ENCODE measurements around the gene CTDSPL. TPM values are rescaled to one million over a fixed set of nuclear protein-coding genes. Genes with fewer than 3 reads are reported as not detected.

Gene CTDSPL
- total RNA-seq, 1 experiment from 2014 or later = 6.1 TPM

DNA sequence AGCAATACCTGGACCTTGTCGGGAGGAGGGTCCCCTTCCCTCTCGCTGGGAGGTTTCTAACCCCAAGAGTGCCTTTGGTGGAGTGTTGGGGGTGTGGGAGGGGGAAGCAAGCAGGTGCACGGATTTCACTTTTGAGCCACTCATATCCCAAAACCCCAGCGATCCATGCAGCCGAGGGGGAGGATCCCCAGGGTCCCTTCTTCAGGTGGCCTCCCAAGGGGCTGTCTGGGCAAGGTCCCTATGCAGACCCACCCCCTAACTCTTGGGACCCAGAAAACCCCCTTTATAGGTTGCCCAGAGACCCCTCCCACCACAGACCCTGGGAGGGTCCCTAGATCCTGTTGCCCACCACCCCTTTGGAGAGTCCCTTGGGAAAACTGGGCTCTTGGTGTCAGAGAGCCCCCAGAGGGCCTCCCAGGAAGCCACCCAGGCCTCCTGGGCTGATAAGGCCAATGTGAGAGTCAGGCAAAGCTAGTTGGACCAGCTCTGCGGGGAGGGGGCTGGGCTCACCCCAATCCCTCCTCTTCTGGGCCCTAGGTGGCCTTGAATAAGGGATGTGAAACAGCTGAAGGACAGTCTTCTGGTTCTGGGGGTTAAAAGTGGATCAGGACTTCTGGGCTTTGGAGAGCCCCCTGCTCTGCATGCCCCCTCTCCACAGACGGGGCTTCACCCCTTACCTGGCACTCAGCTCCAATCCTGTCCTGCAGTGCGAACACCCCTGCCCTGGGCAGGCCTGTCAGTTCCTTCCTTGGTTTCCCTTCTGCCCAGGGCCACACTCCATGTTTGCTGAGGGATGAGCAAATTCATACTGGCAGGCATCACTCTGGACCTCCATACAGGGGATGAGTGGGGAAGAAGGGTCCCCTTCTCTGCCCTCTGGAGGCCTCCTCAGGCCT is 168.7 kb downstream of the CTDSPL start:
- ATAC-seq (peak; percentile 7), DNase-seq (no peak)
- H3K36me3 ChIP-seq (ENCODE audit: low read depth, low read length) = no peaks in the 10 kb centered on the region
- H4K20me1 ChIP-seq (ENCODE audit: low read length) = no peaks in the 10 kb centered on the region
- POLR2A ChIA-PET (ENCODE audit: unreplicated experiment) = no interaction called here
- no peak overlapping the region for H3K4me3 ChIP-seq (ENCODE audit: low read length)
- H3K4me1 ChIP-seq (ENCODE audit: insufficient read depth, low read length) = peaks cover 38% of the 10 kb centered on the region
- intact Hi-C loops (cut with micrococcal nuclease) = no loop called here
- TF ChIP-seq EZH2 (IDR thresholded peaks at IDR 0.05; ENCODE audit: low read length, unreplicated experiment) = no peak
- TF ChIP-seq, protein P1, sequence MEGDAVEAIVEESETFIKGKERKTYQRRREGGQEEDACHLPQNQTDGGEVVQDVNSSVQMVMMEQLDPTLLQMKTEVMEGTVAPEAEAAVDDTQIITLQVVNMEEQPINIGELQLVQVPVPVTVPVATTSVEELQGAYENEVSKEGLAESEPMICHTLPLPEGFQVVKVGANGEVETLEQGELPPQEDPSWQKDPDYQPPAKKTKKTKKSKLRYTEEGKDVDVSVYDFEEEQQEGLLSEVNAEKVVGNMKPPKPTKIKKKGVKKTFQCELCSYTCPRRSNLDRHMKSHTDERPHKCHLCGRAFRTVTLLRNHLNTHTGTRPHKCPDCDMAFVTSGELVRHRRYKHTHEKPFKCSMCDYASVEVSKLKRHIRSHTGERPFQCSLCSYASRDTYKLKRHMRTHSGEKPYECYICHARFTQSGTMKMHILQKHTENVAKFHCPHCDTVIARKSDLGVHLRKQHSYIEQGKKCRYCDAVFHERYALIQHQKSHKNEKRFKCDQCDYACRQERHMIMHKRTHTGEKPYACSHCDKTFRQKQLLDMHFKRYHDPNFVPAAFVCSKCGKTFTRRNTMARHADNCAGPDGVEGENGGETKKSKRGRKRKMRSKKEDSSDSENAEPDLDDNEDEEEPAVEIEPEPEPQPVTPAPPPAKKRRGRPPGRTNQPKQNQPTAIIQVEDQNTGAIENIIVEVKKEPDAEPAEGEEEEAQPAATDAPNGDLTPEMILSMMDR (conservative IDR thresholded peaks at IDR 0.05; ENCODE audit: low read depth, low read length) = no peak
- TF ChIP-seq EZH2phosphoT487 (IDR thresholded peaks at IDR 0.05; ENCODE audit: borderline replicate concordance, low read length) = no peak
- no peaks in the 10 kb centered on the region for H3F3A ChIP-seq (ENCODE audit: low read length, unreplicated experiment)
- no peaks in the 10 kb centered on the region for H3K9me2 ChIP-seq (replicated peaks; ENCODE audit: low read length)
- BruUV-seq (replicated peaks) = no TSS peak
- H3K27ac ChIP-seq (ENCODE audit: low read length) = peak overlapping the region; percentile 89
- CTCF ChIA-PET = no interaction called here
- H3K4me2 ChIP-seq (ENCODE audit: low read length) = peak overlapping the region; percentile 78
- no peak overlapping the region; the same call in 1 of the 2 replicates for H3K9ac ChIP-seq (ENCODE audit: low read length)
- H3K27me3 ChIP-seq (ENCODE audit: low read length) = no peaks in the 10 kb centered on the region
- H2AFZ ChIP-seq (ENCODE audit: low read length) = peak overlapping the region; percentile 79
- no peaks in the 10 kb centered on the region for H3K79me2 ChIP-seq (ENCODE audit: low read length)
- no peaks in the 10 kb centered on the region for H3K9me3 ChIP-seq (ENCODE audit: low read length)

DNA sequence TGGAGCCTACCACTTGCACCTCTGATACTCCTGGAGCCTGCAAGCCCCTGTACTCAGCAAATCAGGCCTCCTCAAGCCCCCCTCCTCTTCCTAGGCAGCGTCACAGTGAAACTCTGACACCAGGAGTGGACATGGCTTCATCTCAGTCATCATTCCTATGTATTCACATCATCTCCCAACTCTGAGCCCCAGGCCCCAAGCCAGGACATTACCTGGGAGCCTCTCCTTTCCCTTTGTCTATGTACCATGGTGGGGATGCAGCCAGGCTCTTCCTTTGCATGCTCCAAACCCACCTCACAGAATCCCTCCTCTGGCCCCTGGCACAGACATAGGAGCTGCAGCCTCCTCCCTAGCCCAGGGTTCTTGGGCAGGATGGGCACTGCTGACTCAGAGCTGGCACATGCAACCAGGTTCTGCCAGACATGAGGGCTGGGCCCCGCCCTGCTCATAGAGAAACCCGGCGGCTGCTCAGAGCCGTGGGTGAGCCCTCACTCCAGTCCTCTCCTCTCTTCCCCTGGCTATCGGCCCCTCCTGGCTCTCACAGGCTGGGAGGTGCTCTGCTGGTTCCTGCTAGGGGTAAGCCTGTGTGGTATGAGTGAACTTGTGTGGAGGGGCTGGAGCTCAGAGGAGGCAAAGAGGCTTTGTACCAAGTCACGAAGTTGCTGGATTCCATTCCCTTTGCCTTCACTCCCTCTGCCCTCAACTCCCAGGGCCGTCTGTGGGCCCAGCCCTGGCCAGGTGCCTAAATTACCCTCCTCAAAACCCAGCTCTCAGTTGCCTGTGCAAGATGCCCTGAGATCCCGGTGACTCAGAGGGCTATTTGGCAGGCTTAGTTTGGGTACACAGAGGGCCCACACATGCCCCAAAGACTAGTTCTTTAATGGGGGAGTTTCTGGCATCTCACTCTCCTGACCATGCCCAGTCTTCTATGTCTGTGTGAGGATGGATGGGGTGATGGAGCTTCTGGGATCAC is 169.6 kb downstream of the CTDSPL start:
- BruUV-seq (replicated peaks) = TSS peak; percentile 65
- Histone ChIP-seq H3K27me3 (ENCODE audit: low read length) (no peaks in the 10 kb centered on the region), H3K9me3 (ENCODE audit: low read length) (no peaks in the 10 kb centered on the region), H3K79me2 (ENCODE audit: low read length) (no peaks in the 10 kb centered on the region), H3K36me3 (ENCODE audit: low read depth, low read length) (no peaks in the 10 kb centered on the region), H3K9ac (ENCODE audit: low read length) (peak overlapping the region; percentile 64), H3K4me1 (ENCODE audit: insufficient read depth, low read length) (peaks cover 29% of the 10 kb centered on the region), H3F3A (ENCODE audit: low read length, unreplicated experiment) (no peaks in the 10 kb centered on the region), H2AFZ (ENCODE audit: low read length) (peak overlapping the region; percentile 79), H3K4me2 (ENCODE audit: low read length) (peak overlapping the region; percentile 78), H4K20me1 (ENCODE audit: low read length) (no peaks in the 10 kb centered on the region), H3K27ac (ENCODE audit: low read length) (peak overlapping the region; percentile 89), H3K9me2 (replicated peaks; ENCODE audit: low read length) (no peaks in the 10 kb centered on the region), H3K4me3 (ENCODE audit: low read length) (peak overlapping the region; percentile 41; the same call in 1 of the 2 replicates)
- DNase-seq (peak; percentile 93), ATAC-seq (peak; percentile 97)
- CTCF ChIA-PET = interaction anchor here (1.1 kb wide), 1 partner anchor 57 kb away, joined by 5 read pairs; no protein-coding TSS in a partner anchor
- POLR2A ChIA-PET (ENCODE audit: unreplicated experiment) = no interaction called here
- TF ChIP-seq, protein P1 (conservative IDR thresholded peaks at IDR 0.05; ENCODE audit: low read depth, low read length) = no peak
- TF ChIP-seq EZH2phosphoT487 (IDR thresholded peaks at IDR 0.05; ENCODE audit: borderline replicate concordance, low read length) (no peak), EZH2 (IDR thresholded peaks at IDR 0.05; ENCODE audit: low read length, unreplicated experiment) (no peak)
- intact Hi-C loops (cut with micrococcal nuclease) = no loop called here
